PFSK-1 (cell line): ENCODE measurements around the gene FASTK.

Source experiments
- POLR2AphosphoS5 ChIP-seq: IDR thresholded peaks from 2 replicates; pipeline ENCODE4 v1.6.1; 2012; ENCODE audit warnings: low read depth, mild to moderate bottlenecking, control low read depth, low read length, moderate library complexity
- REST ChIP-seq, 2 experiments: IDR thresholded peaks; 2 replicates each; pipeline versions ENCODE4 v1.6.1 to v1.8.0; 2011 to 2012; ENCODE audit warnings: low read depth in 2 of 2, low read length in 2 of 2, control low read depth in 1 of 2, inconsistent platforms in 1 of 2, mild to moderate bottlenecking in 1 of 2, moderate library complexity in 1 of 2; ENCODE audit not compliant: insufficient read depth in 1 of 2
- SIN3A ChIP-seq: IDR thresholded peaks from 2 replicates; pipeline ENCODE4 v1.6.1; 2012; ENCODE audit warnings: mild to moderate bottlenecking, low read length, moderate library complexity, borderline replicate concordance; ENCODE audit not compliant: insufficient read depth
- TAF1 ChIP-seq: IDR thresholded peaks from 2 replicates; pipeline ENCODE4 v1.6.1; 2012; ENCODE audit warnings: low read length, control low read depth, borderline replicate concordance; ENCODE audit not compliant: insufficient read depth

- TF ChIP-seq REST (IDR thresholded peaks at IDR 0.05; ENCODE audit: insufficient read depth in 1 of 2, low read depth in 2 of 2, low read length in 2 of 2) = no peak
- TF ChIP-seq POLR2AphosphoS5 = peak; percentile 28; the same call in 1 of the 2 replicates
- TF ChIP-seq TAF1 = no peak
- no peak; the same call in 1 of the 2 replicates for TF ChIP-seq SIN3A
These were observed 2.6 kb upstream of the FASTK start, which contains the start of gene TMUB1 for GRCh38 chr7:151083071-151083823.
